Activated T-helper 1 cell treated with Interleukin-2 at 50 U/mL for 16 hours (primary cell): ENCODE results near the gene FUOM.

Experiments used
- DNase-seq: peaks from one replicate; pipeline ENCODE4 v3.0.0-alpha.2; 2020; ENCODE audit warnings: low read depth

Gene FUOM

GRCh38 chr10:133310399-133310755 is 47.4 kb downstream of the FUOM start:
- no peak for DNase-seq

- no peak for DNase-seq
Observed at GRCh38 chr10:133309720-133310398, 48.0 kb downstream of the FUOM start.

DNA sequence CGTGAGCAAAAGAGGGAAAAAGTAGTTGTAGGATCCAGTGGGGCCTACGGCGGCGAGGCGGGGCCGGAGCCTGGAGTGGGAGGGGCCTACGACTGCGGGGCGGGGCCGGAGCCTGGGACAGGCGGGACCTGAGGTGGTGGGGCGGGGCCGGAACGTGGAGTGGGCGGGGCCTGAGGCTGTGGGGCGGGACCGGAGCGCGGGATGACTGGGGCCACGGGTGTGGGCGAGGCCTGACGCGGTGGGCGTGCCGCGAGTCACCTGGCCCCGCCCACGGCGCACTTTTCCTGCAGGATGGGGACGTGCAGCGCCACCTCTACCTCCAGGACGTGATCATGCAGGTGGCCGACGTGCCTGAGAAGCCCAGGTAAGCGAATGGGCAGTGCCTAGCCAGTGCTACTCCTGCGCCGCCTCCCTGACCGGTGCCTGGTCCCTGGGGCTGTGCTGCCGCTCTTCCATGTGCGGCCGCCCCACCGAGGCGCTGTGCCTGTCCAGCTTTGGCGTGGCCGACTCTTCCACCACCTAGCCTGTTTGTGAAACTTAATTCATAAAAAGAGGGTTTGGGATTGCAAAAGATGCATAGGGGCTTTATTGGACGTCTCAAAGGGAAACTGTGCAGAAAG is 48.6 kb downstream of the FUOM start:
- DNase-seq, result peak; percentile 86

DNA sequence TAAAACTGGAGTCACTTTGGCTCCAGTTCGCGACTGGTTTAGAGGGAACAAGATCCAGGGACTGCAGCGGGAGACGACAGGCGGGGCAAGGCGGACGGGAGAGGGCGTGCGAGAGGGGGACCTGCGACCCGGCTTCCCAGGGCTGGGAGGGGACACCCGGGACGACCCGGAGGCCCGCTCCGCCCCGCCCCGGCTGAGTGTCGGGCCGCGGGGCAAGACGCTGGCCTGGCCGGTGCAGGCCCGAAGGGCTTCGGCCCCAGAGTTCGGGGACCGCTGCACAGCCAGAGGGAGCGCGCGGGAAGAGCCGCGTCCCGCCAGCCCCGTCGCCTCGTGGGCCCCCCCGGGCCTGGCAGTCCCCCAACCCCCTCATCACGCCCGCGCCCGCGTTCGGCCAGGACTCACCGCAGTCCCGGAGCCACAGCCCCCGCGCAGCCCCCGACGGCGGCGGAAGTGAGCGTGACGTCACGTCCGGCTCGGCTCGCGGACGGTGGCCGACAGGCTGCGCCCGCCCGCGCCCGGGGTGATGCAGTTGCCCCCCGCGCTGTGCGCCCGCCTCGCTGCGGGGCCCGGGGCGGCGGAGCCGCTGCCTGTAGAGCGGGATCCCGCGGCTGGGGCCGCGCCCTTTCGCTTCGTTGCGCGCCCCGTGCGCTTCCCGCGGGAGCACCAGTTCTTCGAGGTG is 49.3 kb downstream of the FUOM start, which contains the start of the genes TUBGCP2 and ZNF511:
TUBGCP2 (minus strand) TSS at position 452 of the 679 bp plus-strand sequence. CDS start 5,931 bp downstream, outside the sequence.
ZNF511 (plus strand) TSS at position 494 of the 679 bp plus-strand sequence; CDS start at position 524, 30 bp downstream.
- peak; percentile 85 for DNase-seq

DNA sequence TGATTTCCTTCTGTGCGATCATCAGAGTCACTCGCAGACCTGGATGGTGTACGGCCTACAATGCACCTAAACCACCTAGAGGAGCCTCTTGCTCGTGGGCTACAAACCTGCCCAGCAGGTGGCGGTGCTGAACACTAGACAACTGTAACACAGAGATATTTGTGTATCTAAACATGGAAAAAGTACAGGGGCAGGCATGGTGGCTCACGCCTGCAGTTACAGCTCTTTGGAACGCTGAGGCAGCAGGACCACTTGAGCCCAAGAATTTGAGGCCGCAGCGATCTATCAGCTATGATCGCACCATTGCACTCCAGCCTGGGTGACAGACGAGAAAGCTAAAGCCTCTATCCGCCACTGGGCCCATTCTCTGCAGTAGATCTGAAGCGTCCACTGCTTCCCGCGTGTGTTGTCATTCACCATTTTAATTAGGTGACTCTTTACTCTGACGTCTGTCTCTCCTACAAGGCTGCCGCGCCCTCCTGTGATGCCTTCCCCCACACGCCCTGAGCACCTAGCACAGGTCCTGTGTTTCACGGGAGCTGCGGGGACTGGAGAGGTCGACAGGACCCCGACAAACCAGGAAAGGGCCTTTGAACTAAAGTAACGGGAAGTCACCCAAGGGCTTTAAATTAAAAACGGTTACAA is 49.9 kb downstream of the FUOM start:
- DNase-seq, result peak; percentile 71

- no peak for DNase-seq
Observed at GRCh38 chr10:133306941-133307379, 50.9 kb downstream of the FUOM start.

DNA sequence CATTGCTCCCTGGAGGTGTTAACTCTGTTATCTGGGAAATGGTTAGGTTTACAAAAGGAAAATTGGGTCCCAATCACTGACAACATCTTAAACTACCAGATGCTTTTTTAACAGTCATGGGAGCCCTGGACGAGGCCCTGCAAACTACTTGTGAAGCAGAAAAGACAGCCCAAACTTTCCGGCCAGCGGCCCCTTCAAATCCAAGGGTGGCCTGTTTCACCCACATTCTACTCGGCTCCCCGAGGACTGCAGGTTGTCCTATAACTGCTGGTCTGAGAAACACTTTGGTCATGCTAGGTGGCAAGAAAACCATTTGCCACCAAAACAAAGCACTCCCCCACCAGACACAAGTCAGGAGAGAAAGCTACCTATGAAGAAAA is 51.7 kb downstream of the FUOM start:
- DNase-seq, result no peak
